Astrocyte of the spinal cord (primary cell): ENCODE results near the gene TMLHE.
"Not testable (repeated sequence)": the region's sequence is repeated elsewhere in the genome, so short reads cannot be mapped to it uniquely, and the experiment has no call there.

Experiments used
- DNase-seq: peaks from one replicate; pipeline ENCODE4 v3.0.0; 2011; ENCODE audit warnings: low read depth, low spot score
- H3K4me3 ChIP-seq: 2 replicates; pipeline ENCODE4 v1.5.1; 2011; ENCODE audit warnings: low read depth, mild to moderate bottlenecking, low read length, moderate library complexity
- in situ Hi-C: cut with HindIII; loops from 2 replicates; pipeline ENCODE4 v1.10.0; 2017; ENCODE audit warnings: low sequenced_read_pairs
- TF ChIP-seq, protein P1 (sequence below): IDR thresholded peaks from 2 replicates; pipeline ENCODE4 v1.5.1; 2012; ENCODE audit warnings: low read depth, mild to moderate bottlenecking, low read length, inconsistent platforms

The TMLHE gene

DNA sequence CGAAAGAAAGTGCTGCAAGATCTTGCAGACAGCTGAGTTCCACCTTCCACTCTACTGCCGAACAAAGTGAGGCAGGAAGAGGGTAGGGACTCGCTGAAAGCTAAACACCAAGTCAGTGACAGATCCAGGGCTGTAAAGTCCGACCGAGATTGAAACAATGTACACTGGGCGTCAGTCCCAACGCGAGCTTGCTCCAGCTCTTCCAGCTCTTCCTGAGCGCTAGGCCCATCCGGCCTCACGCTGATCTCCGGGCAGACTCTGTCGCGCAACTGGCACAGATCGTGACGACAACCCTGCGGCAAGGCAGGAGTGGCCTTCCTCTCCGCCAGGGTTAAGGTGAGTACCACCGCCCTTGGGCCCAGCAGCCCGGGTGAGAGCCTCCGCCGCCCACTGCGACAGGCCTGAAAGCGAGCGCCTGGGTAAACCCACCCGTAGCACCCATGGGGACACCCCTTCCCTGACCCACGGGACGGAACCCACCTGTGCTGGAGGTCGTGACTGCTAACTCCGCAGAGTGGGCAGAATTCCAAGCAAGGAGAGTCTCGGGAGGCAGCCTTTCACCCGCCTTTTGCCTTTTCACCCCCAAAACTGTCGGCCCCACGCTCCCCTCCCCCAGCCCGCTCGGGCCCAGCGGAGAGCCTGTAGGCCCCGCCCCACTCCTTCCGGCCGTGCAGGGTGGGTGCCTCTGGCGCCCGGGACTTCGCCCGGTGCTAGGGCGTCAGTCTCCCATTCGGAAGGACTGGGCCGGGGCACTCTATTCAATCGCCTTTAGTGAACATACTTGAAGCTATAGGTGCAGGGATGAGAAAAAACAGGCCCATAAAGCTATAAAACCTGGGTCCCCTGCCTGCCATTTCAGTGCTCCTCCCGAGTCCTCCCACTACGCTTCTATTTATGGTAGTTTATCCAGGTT lies at the start of gene TMLHE, which contains the start of gene SPRY3:
Gene TMLHE (minus strand): TSS at position 641 of the 913 bp plus-strand sequence. CDS start 67,676 bp downstream, outside the sequence.
Gene SPRY3 (plus strand): TSS at position 275 of the 913 bp plus-strand sequence.
- TF ChIP-seq, protein P1, sequence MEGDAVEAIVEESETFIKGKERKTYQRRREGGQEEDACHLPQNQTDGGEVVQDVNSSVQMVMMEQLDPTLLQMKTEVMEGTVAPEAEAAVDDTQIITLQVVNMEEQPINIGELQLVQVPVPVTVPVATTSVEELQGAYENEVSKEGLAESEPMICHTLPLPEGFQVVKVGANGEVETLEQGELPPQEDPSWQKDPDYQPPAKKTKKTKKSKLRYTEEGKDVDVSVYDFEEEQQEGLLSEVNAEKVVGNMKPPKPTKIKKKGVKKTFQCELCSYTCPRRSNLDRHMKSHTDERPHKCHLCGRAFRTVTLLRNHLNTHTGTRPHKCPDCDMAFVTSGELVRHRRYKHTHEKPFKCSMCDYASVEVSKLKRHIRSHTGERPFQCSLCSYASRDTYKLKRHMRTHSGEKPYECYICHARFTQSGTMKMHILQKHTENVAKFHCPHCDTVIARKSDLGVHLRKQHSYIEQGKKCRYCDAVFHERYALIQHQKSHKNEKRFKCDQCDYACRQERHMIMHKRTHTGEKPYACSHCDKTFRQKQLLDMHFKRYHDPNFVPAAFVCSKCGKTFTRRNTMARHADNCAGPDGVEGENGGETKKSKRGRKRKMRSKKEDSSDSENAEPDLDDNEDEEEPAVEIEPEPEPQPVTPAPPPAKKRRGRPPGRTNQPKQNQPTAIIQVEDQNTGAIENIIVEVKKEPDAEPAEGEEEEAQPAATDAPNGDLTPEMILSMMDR = no peak
- H3K4me3 ChIP-seq = peak within 1 kb of the TSS; percentile 70
- in situ Hi-C loops = no loop called here
- peak; percentile 57 for DNase-seq

DNA sequence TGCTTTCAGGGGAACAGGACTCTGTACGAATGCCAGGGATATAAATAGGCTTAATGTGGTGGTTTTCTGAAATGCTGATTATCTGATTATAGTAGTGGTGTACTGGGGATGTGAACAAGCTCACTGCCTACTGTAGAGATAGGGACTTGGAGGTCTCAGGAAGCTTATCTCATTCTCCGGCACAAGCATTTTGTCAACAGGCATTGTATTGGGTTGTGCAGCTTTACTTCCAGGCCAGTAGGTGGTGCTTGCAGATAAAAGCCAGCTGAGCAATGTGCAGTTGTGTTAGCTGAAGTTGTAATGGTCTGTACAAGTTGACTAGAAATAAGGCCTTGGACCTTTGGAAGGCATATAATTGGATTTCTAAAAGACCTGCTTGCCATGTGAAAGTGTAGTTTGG lies 49.5 kb upstream of the TMLHE start:
- TF ChIP-seq, protein P1 = peak; percentile 22
- DNase-seq = no peak
- in situ Hi-C loops = no loop called here
- H3K4me3 ChIP-seq = no peak overlapping the region

DNA sequence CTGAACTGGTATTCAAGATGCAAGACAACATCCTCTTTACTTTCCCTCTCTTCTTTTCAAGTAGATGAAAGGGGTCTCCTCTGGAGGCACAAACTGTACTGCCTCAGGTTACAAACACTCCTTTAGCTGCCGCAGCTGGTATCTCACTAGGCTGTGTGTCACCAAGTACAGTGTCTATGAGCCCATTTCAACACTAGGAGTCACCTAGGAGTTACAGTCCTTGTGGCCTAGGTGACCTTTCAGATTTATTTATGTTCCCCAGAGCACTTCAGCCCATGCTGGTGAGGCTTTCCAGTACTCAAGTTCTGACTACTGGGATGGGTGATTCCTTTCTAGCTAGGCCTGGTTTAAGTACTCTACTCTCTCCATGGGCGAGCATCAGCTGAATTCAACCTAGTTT lies 32.4 kb upstream of the TMLHE start:
- no peak for DNase-seq
- in situ Hi-C loops = no loop called here
- H3K4me3 ChIP-seq = no peak overlapping the region
- TF ChIP-seq, protein P1 = no peak

DNA sequence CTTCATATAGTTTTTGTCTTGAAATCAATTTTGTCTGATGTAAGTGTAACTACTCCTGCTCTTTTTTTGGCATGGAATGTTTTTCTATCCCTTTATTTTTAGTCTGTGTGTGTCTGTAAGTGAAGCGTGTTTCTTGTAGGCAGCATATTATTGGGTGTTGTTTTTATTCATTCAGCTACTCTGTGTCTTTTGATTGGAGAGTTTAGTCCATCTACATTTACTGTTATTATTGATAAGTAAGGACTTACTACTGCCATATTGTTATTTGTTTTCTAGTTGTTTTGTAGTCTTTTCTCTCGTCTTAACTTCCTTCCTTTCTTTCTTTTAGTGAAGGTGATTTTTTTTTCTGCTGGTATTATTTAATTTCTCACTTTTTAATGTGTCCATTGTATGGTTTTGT lies 30.5 kb upstream of the TMLHE start:
- DNase-seq = no peak
- no peak overlapping the region for H3K4me3 ChIP-seq
- TF ChIP-seq, protein P1 = no peak
- in situ Hi-C loops = no loop called here

GRCh38 chrX:155641371-155641770 lies 28.6 kb upstream of the TMLHE start:
- peak overlapping the region; percentile 31 for H3K4me3 ChIP-seq
- DNase-seq, in situ Hi-C loops: not testable (repeated sequence)

GRCh38 chrX:155637714-155638113 lies 25.0 kb upstream of the TMLHE start:
- in situ Hi-C loops = no loop called here
- DNase-seq = no peak
- TF ChIP-seq, protein P1 = no peak
- H3K4me3 ChIP-seq = no peak overlapping the region

DNA sequence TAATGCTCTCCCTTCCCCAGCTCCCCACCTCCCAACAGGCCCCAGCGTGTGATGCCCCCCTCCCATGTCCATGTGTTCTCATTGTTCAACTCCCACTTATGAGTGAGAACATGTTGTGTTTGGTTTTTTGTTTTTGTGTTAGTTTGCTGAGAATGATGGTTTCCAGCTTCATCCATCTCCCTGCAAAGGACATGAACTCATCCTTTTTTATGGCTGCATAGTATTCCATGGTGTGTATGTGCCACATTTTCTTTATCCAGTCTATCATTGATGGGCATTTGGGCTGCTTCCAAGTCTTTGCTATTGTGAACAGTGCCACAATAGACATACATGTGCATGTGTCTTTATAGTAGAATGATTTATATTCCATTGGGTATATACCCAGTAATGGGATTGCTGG lies 22.3 kb upstream of the TMLHE start:
- H3K4me3 ChIP-seq, DNase-seq, in situ Hi-C loops: not testable (repeated sequence)
